CD4-positive, alpha-beta T cell (primary cell): ENCODE measurements around the gene SSRP1. TPM values are rescaled to one million over a fixed set of nuclear protein-coding genes. Genes with fewer than 3 reads are reported as not detected.
A peak's percentile ranks its signal among the peaks of the same experiment; 100 is the strongest.

Source experiments
- ATAC-seq: fragments of 200-7000 bp; cut with Tn5 transposase; one replicate; pipeline ENCODE4 v1.10.0; 2022; ENCODE audit warnings: mild to moderate bottlenecking; ENCODE audit not compliant: poor library complexity
- CTCF ChIA-PET: fragments of 350-600 bp; sonication (Branson Sonifier 250); formaldehyde crosslinking; loops from one replicate; lab custom pipeline; 2021; ENCODE audit warnings: antibody characterized with exemption, inconsistent platforms; lab: Charles Lee
- POLR2A ChIA-PET: fragments of 350-600 bp; sonication (Branson Sonifier 250); formaldehyde crosslinking; loops from one replicate; lab custom pipeline; 2021; ENCODE audit warnings: antibody characterized with exemption, inconsistent platforms; lab: Charles Lee
- DNase-seq, 14 experiments: peaks; one replicate each; pipeline ENCODE4 v3.0.0-alpha.2; 2013 to 2020; ENCODE audit warnings: mixed read lengths in 2 of 14
- H3K27ac ChIP-seq, 2 donors: one replicate each; pipeline versions ENCODE4 v1.5.1 to v1.7.0; 2013; ENCODE audit warnings: low read length in 2 of 2, low read depth in 1 of 2, mild to moderate bottlenecking in 1 of 2
- H3K27me3 ChIP-seq, 2 experiments: 1 replicate in 1 of 2; 2 replicates in 1 of 2; pipeline versions ENCODE4 v1.6.1 to v1.7.0; 2013; ENCODE audit warnings: low read length in 2 of 2, control low read depth in 1 of 2, mild to moderate bottlenecking in 1 of 2, moderate library complexity in 1 of 2; ENCODE audit not compliant: insufficient read depth in 2 of 2, control insufficient read depth in 1 of 2
- H3K36me3 ChIP-seq: one replicate; pipeline ENCODE4 v1.6.1; 2013; ENCODE audit warnings: low read length, control low read depth; ENCODE audit not compliant: insufficient read depth
- H3K4me1 ChIP-seq: one replicate; pipeline ENCODE4 v1.6.1; 2013; ENCODE audit warnings: low read length, control low read depth; ENCODE audit not compliant: insufficient read depth
- H3K4me3 ChIP-seq: one replicate; pipeline ENCODE4 v1.5.1; 2013; ENCODE audit warnings: mild to moderate bottlenecking, low read length, moderate library complexity
- H3K9me3 ChIP-seq, 2 experiments: 1 replicate in 1 of 2; 2 replicates in 1 of 2; pipeline versions ENCODE4 v1.6.1 to v1.7.0; 2013; ENCODE audit warnings: low read length in 2 of 2, mild to moderate bottlenecking in 2 of 2, control low read depth in 1 of 2, moderate library complexity in 1 of 2; ENCODE audit not compliant: control insufficient read depth in 1 of 2, insufficient read depth in 1 of 2
- H3K27ac Mint-ChIP-seq: one replicate; pipeline ENCODE4 v1.8.0; 2020; ENCODE audit warnings: mixed read lengths
- H3K27me3 Mint-ChIP-seq: one replicate; pipeline ENCODE4 v1.8.0; 2021; ENCODE audit warnings: mixed read lengths
- H3K36me3 Mint-ChIP-seq: one replicate; pipeline ENCODE4 v1.8.0; 2021; ENCODE audit warnings: low read depth, mixed read lengths
- H3K4me1 Mint-ChIP-seq: one replicate; pipeline ENCODE4 v1.8.0; 2021; ENCODE audit warnings: low read depth, mixed read lengths
- H3K4me3 Mint-ChIP-seq: one replicate; pipeline ENCODE4 v1.8.0; 2020; ENCODE audit warnings: mild to moderate bottlenecking, mixed read lengths
- H3K9me3 Mint-ChIP-seq: one replicate; pipeline ENCODE4 v1.8.0; 2020; ENCODE audit warnings: mixed read lengths
- intact Hi-C, 2 experiments: fragments of 100-400 bp; cut with DNase I in 1 of 2; cut with micrococcal nuclease in 1 of 2; formaldehyde crosslinking; loops; one replicate each; pipeline versions ENCODE4 v1.15.1 to v1.9.0; 2023 to 2025; cut with DNase I, micrococcal nuclease
- total RNA-seq, 174 experiments: library from RNA in 2 of 174; stranded (reverse) in 2 of 174; gene quantifications; one replicate each; pipeline ENCODE4 v1.2.3 and lab custom pipeline; 2021 to 2026
- TF ChIP-seq, protein P1 (sequence below): fragments of 200-600 bp; IDR thresholded peaks from one replicate; pipeline ENCODE4 v1.8.0; 2022; ENCODE audit warnings: antibody characterized with exemption, mild to moderate bottlenecking

The SSRP1 gene
- total RNA-seq, 2 experiments from 2014 or later: 36.7 to 41.2 TPM

DNA sequence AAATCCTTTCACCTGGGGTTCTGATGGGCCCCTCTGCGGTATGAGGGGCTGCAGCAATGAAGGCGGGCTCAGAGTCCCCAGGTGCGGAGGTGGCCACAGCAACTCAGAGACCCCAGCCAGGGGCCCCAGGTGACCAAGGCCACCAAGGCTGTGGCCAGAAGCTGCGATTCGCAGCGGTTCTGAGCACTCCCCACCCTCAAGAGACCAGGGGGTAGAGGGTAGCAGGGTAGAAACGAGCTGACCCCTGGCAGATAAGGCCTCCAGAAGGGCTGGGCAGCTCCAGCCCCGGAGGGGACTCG lies 11.9 kb downstream of the SSRP1 start:
- intact Hi-C loops: loop anchor here (2.0 to 10.0 kb wide), 4 partner anchors 421 to 1821 kb away; partner anchors contain the start of genes FAM111A (in 1 of the 2), SELENOH (in 1 of the 2) and ZFP91 (in 1 of the 2)
- Mint-ChIP-seq H3K36me3 (peaks cover 55% of the 10 kb centered on the region), H3K9me3 (no peaks in the 10 kb centered on the region), H3K27me3 (no peaks in the 10 kb centered on the region), H3K4me3 (peak overlapping the region; percentile 93), H3K27ac (peak overlapping the region; percentile 95), H3K4me1 (peaks cover 45% of the 10 kb centered on the region)
- peaks cover 30% of the 10 kb centered on the region for H3K4me1 ChIP-seq
- H3K27ac ChIP-seq: peak overlapping the region; percentile 9 to 25
- POLR2A ChIA-PET: interaction anchor here (1.1 to 3.3 kb wide), 4 partner anchors 12 to 418 kb away, joined by 3 to 107 read pairs (median 7); partner anchors contain the start of genes P2RX3, SELENOH, SSRP1 and TIMM10
- no peaks in the 10 kb centered on the region for H3K27me3 ChIP-seq
- CTCF ChIA-PET: interaction anchor here (0.6 kb wide), 1 partner anchor 343 kb away, joined by 3 read pairs; no protein-coding TSS in a partner anchor
- H3K4me3 ChIP-seq: peak overlapping the region; percentile 80
- H3K9me3 ChIP-seq: no peaks in the 10 kb centered on the region
- H3K36me3 ChIP-seq: peaks cover 26% of the 10 kb centered on the region
- ATAC-seq (no peak), DNase-seq (no peak)
- TF ChIP-seq, protein P1, sequence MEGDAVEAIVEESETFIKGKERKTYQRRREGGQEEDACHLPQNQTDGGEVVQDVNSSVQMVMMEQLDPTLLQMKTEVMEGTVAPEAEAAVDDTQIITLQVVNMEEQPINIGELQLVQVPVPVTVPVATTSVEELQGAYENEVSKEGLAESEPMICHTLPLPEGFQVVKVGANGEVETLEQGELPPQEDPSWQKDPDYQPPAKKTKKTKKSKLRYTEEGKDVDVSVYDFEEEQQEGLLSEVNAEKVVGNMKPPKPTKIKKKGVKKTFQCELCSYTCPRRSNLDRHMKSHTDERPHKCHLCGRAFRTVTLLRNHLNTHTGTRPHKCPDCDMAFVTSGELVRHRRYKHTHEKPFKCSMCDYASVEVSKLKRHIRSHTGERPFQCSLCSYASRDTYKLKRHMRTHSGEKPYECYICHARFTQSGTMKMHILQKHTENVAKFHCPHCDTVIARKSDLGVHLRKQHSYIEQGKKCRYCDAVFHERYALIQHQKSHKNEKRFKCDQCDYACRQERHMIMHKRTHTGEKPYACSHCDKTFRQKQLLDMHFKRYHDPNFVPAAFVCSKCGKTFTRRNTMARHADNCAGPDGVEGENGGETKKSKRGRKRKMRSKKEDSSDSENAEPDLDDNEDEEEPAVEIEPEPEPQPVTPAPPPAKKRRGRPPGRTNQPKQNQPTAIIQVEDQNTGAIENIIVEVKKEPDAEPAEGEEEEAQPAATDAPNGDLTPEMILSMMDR: no peak

DNA sequence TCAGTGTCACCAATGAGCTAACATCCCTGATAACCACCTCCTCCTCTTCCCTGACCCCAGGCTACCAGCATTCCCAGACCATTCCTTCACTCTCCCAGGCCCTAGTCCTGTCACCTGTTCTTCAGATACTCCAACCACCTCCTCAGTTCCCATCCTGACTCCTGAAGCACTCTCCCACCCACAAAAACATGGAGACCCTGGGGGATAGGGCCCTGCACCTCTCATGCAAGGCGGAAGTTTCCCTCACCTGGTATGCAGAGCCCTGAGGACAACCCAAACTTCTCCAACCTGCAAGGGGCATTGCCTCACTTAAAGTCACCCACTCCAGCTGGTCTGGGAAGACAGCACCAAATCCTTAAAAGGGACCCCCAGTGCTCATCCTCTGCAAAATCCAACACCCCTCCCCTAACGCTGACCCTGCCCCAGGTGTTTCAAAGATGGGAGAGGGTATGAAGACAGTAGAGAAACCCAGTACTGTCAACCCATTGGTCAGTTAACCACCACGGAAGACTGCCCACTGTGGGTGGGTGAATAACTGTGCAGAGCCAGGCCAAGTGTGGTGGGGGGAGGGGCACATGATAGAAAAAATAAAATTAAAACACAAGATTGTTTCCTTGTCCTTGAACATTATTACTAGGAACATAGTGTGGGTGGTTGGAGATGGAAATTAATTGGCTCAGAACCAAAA lies 12.4 kb downstream of the SSRP1 start:
- POLR2A ChIA-PET: interaction anchor here (1.1 to 1.3 kb wide), 2 partner anchors 11 to 418 kb away, joined by 3 read pairs; partner anchors contain the start of gene SELENOH
- Histone ChIP-seq H3K36me3 (peaks cover 21% of the 10 kb centered on the region), H3K27me3 (no peaks in the 10 kb centered on the region), H3K9me3 (no peaks in the 10 kb centered on the region), H3K4me3 (no peak overlapping the region), H3K4me1 (peaks cover 30% of the 10 kb centered on the region), H3K27ac (peak overlapping the region in 1 of 2 donors; percentile 25)
- Mint-ChIP-seq H3K27ac (peak overlapping the region; percentile 95), H3K4me3 (peak overlapping the region; percentile 93), H3K9me3 (no peaks in the 10 kb centered on the region), H3K27me3 (no peaks in the 10 kb centered on the region), H3K4me1 (peaks cover 45% of the 10 kb centered on the region), H3K36me3 (peaks cover 50% of the 10 kb centered on the region)
- intact Hi-C loops: loop anchor here (10.0 kb wide), 3 partner anchors 421 to 1821 kb away; partner anchors contain the start of genes FAM111A (in 1 of the 2) and SELENOH (in 1 of the 2)
- DNase-seq (no peak), ATAC-seq (no peak)
- CTCF ChIA-PET: interaction anchor here (0.6 kb wide), 1 partner anchor 343 kb away, joined by 3 read pairs; no protein-coding TSS in a partner anchor
- TF ChIP-seq, protein P1: no peak

DNA sequence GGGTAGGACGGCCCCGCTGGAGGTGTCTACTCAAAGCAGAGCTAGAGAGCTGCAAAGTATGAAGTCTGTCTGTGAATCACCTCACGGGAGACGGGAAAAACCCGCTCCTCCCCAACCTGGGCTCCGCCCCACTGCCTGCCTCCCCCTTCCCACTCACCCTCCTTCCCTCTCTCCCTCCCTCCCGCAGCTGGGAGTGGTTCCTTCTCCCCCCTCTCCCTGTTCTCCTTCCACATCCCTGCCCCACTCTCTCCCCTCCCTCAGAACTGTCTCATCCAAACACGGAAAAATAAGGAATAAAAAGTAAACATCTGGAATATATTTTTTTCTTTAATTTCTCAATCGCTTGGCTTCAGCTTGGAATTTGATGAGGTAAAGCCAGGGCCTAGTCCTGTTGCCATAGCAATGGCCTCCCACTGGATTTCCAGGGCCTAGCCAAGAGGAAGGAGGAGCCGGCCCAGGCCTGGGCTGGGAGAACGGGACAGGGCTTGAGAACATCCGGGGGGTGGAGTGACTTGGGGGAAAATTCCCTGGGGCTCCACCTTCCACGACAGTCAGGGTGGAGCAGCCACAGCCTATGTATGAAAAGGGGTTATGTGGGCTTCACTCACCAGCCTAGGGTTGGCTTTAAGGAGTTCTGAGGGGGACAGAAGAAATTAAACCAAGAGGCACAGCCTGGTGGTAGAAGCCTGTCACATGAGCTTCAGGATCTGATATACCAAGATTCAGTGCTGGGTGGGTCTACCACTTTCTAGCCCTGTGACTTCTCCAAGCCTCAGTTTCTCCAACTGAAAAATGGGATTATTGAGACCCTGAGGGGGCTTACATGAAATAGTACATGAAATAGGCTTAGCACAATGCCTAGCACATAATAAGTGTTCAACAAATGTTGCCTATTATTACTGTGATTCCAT lies 13.2 kb downstream of the SSRP1 start:
- Histone ChIP-seq H3K4me1 (peaks cover 30% of the 10 kb centered on the region), H3K9me3 (no peaks in the 10 kb centered on the region), H3K36me3 (peaks cover 15% of the 10 kb centered on the region), H3K4me3 (no peak overlapping the region), H3K27me3 (no peaks in the 10 kb centered on the region), H3K27ac (no peak overlapping the region)
- DNase-seq (peak in 2 of 14 experiments; percentile 29 to 55), ATAC-seq (no peak)
- H3K4me3 Mint-ChIP-seq: peak overlapping the region; percentile 93
- peaks cover 47% of the 10 kb centered on the region for H3K36me3 Mint-ChIP-seq
- intact Hi-C loops: loop anchor here (10.0 kb wide), 3 partner anchors 422 to 1822 kb away; partner anchors contain the start of genes FAM111A (in 1 of the 2) and SELENOH (in 1 of the 2)
- H3K4me1 Mint-ChIP-seq: peaks cover 42% of the 10 kb centered on the region
- no peaks in the 10 kb centered on the region for H3K9me3 Mint-ChIP-seq
- ChIA-PET POLR2A (interaction anchor here (0.6 to 1.3 kb wide), 2 partner anchors 8 to 11 kb away, joined by 3 to 5 read pairs; no protein-coding TSS in a partner anchor), CTCF (interaction anchor here (0.6 kb wide), 1 partner anchor 427 kb away, joined by 3 read pairs; no protein-coding TSS in a partner anchor)
- no peaks in the 10 kb centered on the region for H3K27me3 Mint-ChIP-seq
- TF ChIP-seq, protein P1: no peak
- H3K27ac Mint-ChIP-seq: peak overlapping the region; percentile 95
